H1 (cell line): ENCODE data around the gene UBAC1. TPM values are rescaled to one million over a fixed set of nuclear protein-coding genes. Genes with fewer than 3 reads are reported as not detected.
A peak's percentile ranks its signal among the peaks of the same experiment; 100 is the strongest.

Experiments used
- GTF2F1 ChIP-seq: IDR thresholded peaks from 2 replicates; pipeline ENCODE4 v1.6.1; 2012; ENCODE audit warnings: low read depth, low read length, improper control_type of control experiment, borderline replicate concordance
- polyA plus RNA-seq, 7 experiments: library from polyadenylated mRNA; depleted of rRNA in 3 of 7; stranded (reverse) in 5 of 7; unstranded in 2 of 7; fragments of >200 nt in 5 of 7; fragments of 200-250 nt in 2 of 7; gene quantifications; 1 replicate in 5 of 7; 2 replicates in 1 of 7; 4 replicates in 1 of 7; pipeline versions ENCODE4 v1.2.1 to v1.2.3, GENCODE V29; 2011 to 2013; ENCODE audit warnings: missing spikeins in 2 of 7, mixed read lengths in 2 of 7
- total RNA-seq: library from RNA; stranded (reverse); fragmentation: NEBNext Ultra II Directional; extraction: Animal tissue kit (Norgen Biotek cat#: 25700); gene quantifications from 2 replicates; pipeline ENCODE4 v1.2.1, GENCODE V29; 2021
- TF ChIP-seq, protein P1 (sequence below): IDR thresholded peaks from 2 replicates; pipeline ENCODE4 v1.6.1; 2012; ENCODE audit warnings: inconsistent platforms
- TF ChIP-seq, protein P2 (sequence below): fragments of 300-600 bp; sonication (generic); IDR thresholded peaks from 2 replicates; pipeline ENCODE4 v1.7.1; 2012; ENCODE audit warnings: low read length, moderate library complexity, mild to moderate bottlenecking, inconsistent platforms; ENCODE audit not compliant: insufficient replicate concordance

Gene UBAC1
- total and polyA plus RNA-seq, 2 of the 8 experiments (the other 6 are each of a cell fraction or from before 2014, with no cell fraction given), result 59.3 to 85.2 TPM

DNA sequence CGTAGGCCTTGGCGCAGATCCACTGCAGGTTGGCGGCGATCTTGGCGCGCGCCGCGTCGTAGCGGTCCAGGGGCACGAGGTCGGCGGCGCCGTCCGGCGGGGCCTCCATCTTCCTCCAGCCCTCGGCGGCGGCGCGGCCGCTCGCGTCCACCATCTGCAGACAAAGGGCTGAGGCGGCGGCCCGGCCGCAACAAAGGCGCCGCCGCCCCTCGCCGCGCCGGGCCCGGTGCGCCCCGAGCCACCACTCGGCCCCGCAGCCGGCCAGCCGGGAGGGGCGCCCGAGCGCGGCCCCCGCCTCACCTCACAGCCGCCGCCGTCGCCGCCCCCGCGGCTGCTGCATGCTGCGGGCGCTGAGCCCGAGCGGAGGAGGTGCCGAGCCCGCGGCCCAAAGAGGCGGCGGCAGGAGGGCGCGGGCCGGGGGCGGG lies 54.2 kb downstream of the UBAC1 start (continued):
- TF ChIP-seq, protein P1, sequence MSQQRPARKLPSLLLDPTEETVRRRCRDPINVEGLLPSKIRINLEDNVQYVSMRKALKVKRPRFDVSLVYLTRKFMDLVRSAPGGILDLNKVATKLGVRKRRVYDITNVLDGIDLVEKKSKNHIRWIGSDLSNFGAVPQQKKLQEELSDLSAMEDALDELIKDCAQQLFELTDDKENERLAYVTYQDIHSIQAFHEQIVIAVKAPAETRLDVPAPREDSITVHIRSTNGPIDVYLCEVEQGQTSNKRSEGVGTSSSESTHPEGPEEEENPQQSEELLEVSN, result peak; percentile 88
- TF ChIP-seq, protein P2, sequence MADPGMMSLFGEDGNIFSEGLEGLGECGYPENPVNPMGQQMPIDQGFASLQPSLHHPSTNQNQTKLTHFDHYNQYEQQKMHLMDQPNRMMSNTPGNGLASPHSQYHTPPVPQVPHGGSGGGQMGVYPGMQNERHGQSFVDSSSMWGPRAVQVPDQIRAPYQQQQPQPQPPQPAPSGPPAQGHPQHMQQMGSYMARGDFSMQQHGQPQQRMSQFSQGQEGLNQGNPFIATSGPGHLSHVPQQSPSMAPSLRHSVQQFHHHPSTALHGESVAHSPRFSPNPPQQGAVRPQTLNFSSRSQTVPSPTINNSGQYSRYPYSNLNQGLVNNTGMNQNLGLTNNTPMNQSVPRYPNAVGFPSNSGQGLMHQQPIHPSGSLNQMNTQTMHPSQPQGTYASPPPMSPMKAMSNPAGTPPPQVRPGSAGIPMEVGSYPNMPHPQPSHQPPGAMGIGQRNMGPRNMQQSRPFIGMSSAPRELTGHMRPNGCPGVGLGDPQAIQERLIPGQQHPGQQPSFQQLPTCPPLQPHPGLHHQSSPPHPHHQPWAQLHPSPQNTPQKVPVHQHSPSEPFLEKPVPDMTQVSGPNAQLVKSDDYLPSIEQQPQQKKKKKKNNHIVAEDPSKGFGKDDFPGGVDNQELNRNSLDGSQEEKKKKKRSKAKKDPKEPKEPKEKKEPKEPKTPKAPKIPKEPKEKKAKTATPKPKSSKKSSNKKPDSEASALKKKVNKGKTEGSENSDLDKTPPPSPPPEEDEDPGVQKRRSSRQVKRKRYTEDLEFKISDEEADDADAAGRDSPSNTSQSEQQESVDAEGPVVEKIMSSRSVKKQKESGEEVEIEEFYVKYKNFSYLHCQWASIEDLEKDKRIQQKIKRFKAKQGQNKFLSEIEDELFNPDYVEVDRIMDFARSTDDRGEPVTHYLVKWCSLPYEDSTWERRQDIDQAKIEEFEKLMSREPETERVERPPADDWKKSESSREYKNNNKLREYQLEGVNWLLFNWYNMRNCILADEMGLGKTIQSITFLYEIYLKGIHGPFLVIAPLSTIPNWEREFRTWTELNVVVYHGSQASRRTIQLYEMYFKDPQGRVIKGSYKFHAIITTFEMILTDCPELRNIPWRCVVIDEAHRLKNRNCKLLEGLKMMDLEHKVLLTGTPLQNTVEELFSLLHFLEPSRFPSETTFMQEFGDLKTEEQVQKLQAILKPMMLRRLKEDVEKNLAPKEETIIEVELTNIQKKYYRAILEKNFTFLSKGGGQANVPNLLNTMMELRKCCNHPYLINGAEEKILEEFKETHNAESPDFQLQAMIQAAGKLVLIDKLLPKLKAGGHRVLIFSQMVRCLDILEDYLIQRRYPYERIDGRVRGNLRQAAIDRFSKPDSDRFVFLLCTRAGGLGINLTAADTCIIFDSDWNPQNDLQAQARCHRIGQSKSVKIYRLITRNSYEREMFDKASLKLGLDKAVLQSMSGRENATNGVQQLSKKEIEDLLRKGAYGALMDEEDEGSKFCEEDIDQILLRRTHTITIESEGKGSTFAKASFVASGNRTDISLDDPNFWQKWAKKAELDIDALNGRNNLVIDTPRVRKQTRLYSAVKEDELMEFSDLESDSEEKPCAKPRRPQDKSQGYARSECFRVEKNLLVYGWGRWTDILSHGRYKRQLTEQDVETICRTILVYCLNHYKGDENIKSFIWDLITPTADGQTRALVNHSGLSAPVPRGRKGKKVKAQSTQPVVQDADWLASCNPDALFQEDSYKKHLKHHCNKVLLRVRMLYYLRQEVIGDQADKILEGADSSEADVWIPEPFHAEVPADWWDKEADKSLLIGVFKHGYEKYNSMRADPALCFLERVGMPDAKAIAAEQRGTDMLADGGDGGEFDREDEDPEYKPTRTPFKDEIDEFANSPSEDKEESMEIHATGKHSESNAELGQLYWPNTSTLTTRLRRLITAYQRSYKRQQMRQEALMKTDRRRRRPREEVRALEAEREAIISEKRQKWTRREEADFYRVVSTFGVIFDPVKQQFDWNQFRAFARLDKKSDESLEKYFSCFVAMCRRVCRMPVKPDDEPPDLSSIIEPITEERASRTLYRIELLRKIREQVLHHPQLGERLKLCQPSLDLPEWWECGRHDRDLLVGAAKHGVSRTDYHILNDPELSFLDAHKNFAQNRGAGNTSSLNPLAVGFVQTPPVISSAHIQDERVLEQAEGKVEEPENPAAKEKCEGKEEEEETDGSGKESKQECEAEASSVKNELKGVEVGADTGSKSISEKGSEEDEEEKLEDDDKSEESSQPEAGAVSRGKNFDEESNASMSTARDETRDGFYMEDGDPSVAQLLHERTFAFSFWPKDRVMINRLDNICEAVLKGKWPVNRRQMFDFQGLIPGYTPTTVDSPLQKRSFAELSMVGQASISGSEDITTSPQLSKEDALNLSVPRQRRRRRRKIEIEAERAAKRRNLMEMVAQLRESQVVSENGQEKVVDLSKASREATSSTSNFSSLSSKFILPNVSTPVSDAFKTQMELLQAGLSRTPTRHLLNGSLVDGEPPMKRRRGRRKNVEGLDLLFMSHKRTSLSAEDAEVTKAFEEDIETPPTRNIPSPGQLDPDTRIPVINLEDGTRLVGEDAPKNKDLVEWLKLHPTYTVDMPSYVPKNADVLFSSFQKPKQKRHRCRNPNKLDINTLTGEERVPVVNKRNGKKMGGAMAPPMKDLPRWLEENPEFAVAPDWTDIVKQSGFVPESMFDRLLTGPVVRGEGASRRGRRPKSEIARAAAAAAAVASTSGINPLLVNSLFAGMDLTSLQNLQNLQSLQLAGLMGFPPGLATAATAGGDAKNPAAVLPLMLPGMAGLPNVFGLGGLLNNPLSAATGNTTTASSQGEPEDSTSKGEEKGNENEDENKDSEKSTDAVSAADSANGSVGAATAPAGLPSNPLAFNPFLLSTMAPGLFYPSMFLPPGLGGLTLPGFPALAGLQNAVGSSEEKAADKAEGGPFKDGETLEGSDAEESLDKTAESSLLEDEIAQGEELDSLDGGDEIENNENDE, result no peak
- TF ChIP-seq GTF2F1, result no peak
